Activated T-helper 1 cell treated with anti-CD3 and anti-CD28 coated beads, Interleukin-12 subunit alpha, Interleukin-12 subunit beta, Interleukin-2, Interleukin-4 antibody, amounts not matched to agents 30 ng/mL and 10 ng/mL and 1 ng/mL, durations not matched to agents 14 hours and 24 hours and 36 hours (primary cell): Measurements from ENCODE around the gene APBA2. TPM values are rescaled to one million over a fixed set of nuclear protein-coding genes. Genes with fewer than 3 reads are reported as not detected.

Experiments used
- DNase-seq: peaks from one replicate; pipeline ENCODE4 v3.0.0; 2021; ENCODE audit warnings: low spot score
- H3K27ac Mint-ChIP-seq: one replicate; pipeline ENCODE4 v1.8.0; 2021; ENCODE audit warnings: mild to moderate bottlenecking, mixed read lengths
- H3K27me3 Mint-ChIP-seq: one replicate; pipeline ENCODE4 v1.8.0; 2022; ENCODE audit warnings: mild to moderate bottlenecking, moderate library complexity, mixed read lengths; ENCODE audit not compliant: insufficient read depth
- H3K36me3 Mint-ChIP-seq: one replicate; pipeline ENCODE4 v1.8.0; 2021; ENCODE audit warnings: low read depth, mixed read lengths
- H3K4me1 Mint-ChIP-seq: one replicate; pipeline ENCODE4 v1.8.0; 2021; ENCODE audit warnings: low read depth, mixed read lengths
- H3K4me3 Mint-ChIP-seq: one replicate; pipeline ENCODE4 v1.8.0; 2021; ENCODE audit warnings: mild to moderate bottlenecking, moderate library complexity, mixed read lengths
- H3K9me3 Mint-ChIP-seq: one replicate; pipeline ENCODE4 v1.8.0; 2021; ENCODE audit warnings: mixed read lengths
- intact Hi-C: fragments of 100-400 bp; cut with micrococcal nuclease; formaldehyde crosslinking; loops from one replicate; pipeline ENCODE4 v1.15.1; 2024
- total RNA-seq: library from RNA; stranded (reverse); gene quantifications from 2 replicates; pipeline ENCODE4 v1.2.3, GENCODE V29; 2022

The APBA2 gene
- total RNA-seq, 1 donor from 2014 or later = 0.80 TPM

DNA sequence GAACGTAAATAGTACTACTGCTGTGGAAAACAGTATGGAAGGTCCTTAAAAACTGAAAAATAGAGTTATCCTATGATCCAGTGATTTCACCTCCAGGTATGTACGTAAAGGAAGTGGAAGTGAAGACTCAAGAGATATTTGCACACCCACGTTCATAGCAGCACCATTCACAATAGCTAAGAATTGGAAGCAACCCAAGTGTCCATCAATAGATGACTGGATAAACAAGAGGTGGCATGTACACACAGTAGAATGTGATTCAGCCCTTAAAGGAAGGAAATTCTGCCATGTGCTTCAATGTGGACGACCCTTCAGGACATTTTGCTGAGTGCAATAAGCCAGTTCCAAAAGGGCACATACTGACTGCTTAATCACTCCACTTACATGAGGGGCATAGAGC lies 188.3 kb downstream of the APBA2 start:
- Mint-ChIP-seq H3K4me1 (no peaks in the 10 kb centered on the region), H3K27me3 (no peaks in the 10 kb centered on the region), H3K4me3 (no peak overlapping the region), H3K9me3 (no peaks in the 10 kb centered on the region), H3K27ac (no peak overlapping the region), H3K36me3 (no peaks in the 10 kb centered on the region)
- DNase-seq = no peak
- intact Hi-C loops = no loop called here

DNA sequence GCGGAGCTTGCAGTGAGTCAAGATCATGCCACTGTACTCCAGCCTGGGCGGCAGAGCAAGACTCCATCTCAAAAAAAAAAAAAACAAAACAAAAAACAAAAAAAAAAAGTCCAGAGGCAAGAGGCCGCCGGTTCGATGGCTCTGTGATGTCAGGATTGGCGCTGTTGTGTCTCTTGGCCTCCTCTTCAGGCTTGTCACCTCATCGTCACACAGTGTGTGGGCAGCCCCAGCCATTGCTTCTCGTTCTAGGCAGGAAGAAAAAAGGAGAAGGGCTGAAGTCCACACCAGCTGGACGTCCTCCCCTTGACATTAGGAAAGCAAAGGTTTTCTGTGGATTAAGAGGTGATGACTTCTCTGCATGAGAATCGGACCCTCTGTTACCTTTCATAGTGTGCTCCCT lies 192.8 kb downstream of the APBA2 start:
- no peaks in the 10 kb centered on the region for H3K27me3 Mint-ChIP-seq
- H3K9me3 Mint-ChIP-seq = no peaks in the 10 kb centered on the region
- H3K27ac Mint-ChIP-seq = no peak overlapping the region
- DNase-seq = no peak
- H3K4me1 Mint-ChIP-seq = no peaks in the 10 kb centered on the region
- no peak overlapping the region for H3K4me3 Mint-ChIP-seq
- intact Hi-C loops = no loop called here
- H3K36me3 Mint-ChIP-seq = no peaks in the 10 kb centered on the region

GRCh38 chr15:29079479-29079878 lies 193.7 kb downstream of the APBA2 start:
- H3K27ac Mint-ChIP-seq = no peak overlapping the region
- no peaks in the 10 kb centered on the region for H3K36me3 Mint-ChIP-seq
- no peaks in the 10 kb centered on the region for H3K27me3 Mint-ChIP-seq
- DNase-seq = no peak
- no peaks in the 10 kb centered on the region for H3K4me1 Mint-ChIP-seq
- no peak overlapping the region for H3K4me3 Mint-ChIP-seq
- peaks cover under 1% of the 10 kb centered on the region for H3K9me3 Mint-ChIP-seq
- intact Hi-C loops = no loop called here

GRCh38 chr15:29081781-29082180 lies 196.0 kb downstream of the APBA2 start:
- intact Hi-C loops = no loop called here
- no peak overlapping the region for H3K27ac Mint-ChIP-seq
- H3K27me3 Mint-ChIP-seq = no peaks in the 10 kb centered on the region

GRCh38 chr15:29083161-29083560 lies 197.4 kb downstream of the APBA2 start:
- Mint-ChIP-seq H3K27ac (no peak overlapping the region), H3K4me1 (no peaks in the 10 kb centered on the region), H3K36me3 (no peaks in the 10 kb centered on the region), H3K9me3 (peaks cover 4% of the 10 kb centered on the region), H3K27me3 (no peaks in the 10 kb centered on the region), H3K4me3 (no peak overlapping the region)
- intact Hi-C loops = no loop called here
- no peak for DNase-seq

More at GRCh38 chr15:29081781-29082180, 196.0 kb downstream of the APBA2 start:
- DNase-seq = no peak
- H3K4me1 Mint-ChIP-seq = no peaks in the 10 kb centered on the region
- H3K4me3 Mint-ChIP-seq = no peak overlapping the region
- no peaks in the 10 kb centered on the region for H3K36me3 Mint-ChIP-seq
- peaks cover 4% of the 10 kb centered on the region for H3K9me3 Mint-ChIP-seq

DNA sequence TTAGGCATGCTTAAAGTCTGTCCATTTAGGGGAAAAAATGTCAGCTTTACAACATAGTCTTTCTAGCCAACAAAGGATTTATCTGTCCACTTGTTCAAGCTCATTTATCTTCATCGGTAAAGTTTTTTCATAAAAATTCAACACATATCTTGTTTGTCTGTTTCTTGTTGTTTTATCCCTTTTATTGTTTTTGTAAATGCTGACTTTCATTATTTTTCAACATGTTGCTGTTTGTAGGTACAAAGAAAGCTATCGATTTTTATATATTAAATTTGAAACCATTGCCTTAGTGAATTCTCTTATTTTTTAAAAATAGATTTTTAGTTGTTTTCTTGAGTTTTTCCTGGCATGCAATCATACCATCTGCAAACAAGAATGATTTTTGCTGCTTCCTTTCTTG lies 198.1 kb downstream of the APBA2 start:
- intact Hi-C loops = no loop called here
- no peaks in the 10 kb centered on the region for H3K4me1 Mint-ChIP-seq
- H3K27ac Mint-ChIP-seq = no peak overlapping the region
- H3K4me3 Mint-ChIP-seq = no peak overlapping the region
- DNase-seq = no peak
- peaks cover 4% of the 10 kb centered on the region for H3K9me3 Mint-ChIP-seq
- H3K27me3 Mint-ChIP-seq = no peaks in the 10 kb centered on the region
- no peaks in the 10 kb centered on the region for H3K36me3 Mint-ChIP-seq

DNA sequence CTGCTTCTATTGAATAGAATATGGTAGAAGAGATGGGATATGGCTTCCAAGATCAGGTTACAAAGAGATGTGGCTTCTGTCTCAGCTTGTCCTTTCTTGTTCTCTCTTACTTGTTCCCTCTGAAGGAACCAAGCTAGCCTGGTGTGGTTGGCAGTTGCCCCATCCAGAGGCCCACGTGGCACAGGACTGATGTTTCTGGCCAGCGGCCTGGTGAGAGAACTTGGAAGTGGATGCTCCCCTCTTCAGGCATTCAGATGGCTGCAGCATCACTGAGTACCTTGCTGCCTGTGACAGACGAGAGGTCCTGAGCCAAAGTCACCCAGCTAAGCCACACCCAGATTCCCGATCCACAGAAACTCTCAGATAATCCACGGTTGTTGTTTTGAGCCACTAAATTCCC lies 200.2 kb downstream of the APBA2 start:
- no peak for DNase-seq
- H3K27ac Mint-ChIP-seq = no peak overlapping the region
- H3K27me3 Mint-ChIP-seq = peaks cover 1% of the 10 kb centered on the region
- H3K9me3 Mint-ChIP-seq = peaks cover 4% of the 10 kb centered on the region
- H3K36me3 Mint-ChIP-seq = no peaks in the 10 kb centered on the region
- no peak overlapping the region for H3K4me3 Mint-ChIP-seq
- no peaks in the 10 kb centered on the region for H3K4me1 Mint-ChIP-seq
- intact Hi-C loops = no loop called here

GRCh38 chr15:29086891-29087290 lies 201.1 kb downstream of the APBA2 start:
- no peaks in the 10 kb centered on the region for H3K4me1 Mint-ChIP-seq
- H3K4me3 Mint-ChIP-seq = no peak overlapping the region
- intact Hi-C loops = no loop called here
- no peak for DNase-seq
- H3K27me3 Mint-ChIP-seq = peaks cover 1% of the 10 kb centered on the region
- no peak overlapping the region for H3K27ac Mint-ChIP-seq
- H3K36me3 Mint-ChIP-seq = no peaks in the 10 kb centered on the region
- peaks cover 4% of the 10 kb centered on the region for H3K9me3 Mint-ChIP-seq

GRCh38 chr15:29087521-29088285 lies 201.9 kb downstream of the APBA2 start:
- no peaks in the 10 kb centered on the region for H3K36me3 Mint-ChIP-seq
- intact Hi-C loops = no loop called here
- H3K4me1 Mint-ChIP-seq = no peaks in the 10 kb centered on the region
- peaks cover 1% of the 10 kb centered on the region for H3K27me3 Mint-ChIP-seq
- no peak overlapping the region for H3K27ac Mint-ChIP-seq
- no peak overlapping the region for H3K4me3 Mint-ChIP-seq
- peaks cover 4% of the 10 kb centered on the region for H3K9me3 Mint-ChIP-seq
- DNase-seq = no peak

DNA sequence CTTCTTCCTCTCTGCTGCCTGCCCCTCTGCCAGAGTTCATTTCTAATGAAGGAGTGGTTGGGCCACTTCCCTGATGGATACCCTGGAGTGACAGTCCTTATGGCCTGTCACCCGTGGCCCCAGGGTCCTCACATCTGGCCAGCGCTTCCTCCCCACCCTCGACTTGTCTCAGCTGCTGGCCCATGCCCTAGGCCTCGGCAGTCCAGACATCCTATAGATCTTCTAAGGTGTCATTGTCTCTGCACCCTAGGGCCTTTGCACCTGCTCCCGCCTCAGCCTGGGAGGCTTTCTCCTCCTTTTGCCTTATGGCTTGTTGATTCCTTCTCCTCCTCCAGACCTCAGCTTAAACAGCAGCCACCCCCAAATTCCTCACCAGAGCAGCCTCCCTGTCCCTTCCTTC lies 202.9 kb downstream of the APBA2 start:
- intact Hi-C loops = no loop called here
- peaks cover 1% of the 10 kb centered on the region for H3K27me3 Mint-ChIP-seq
- no peak for DNase-seq
- H3K9me3 Mint-ChIP-seq = peaks cover 4% of the 10 kb centered on the region
- no peak overlapping the region for H3K27ac Mint-ChIP-seq
- no peaks in the 10 kb centered on the region for H3K4me1 Mint-ChIP-seq
- H3K36me3 Mint-ChIP-seq = no peaks in the 10 kb centered on the region
- H3K4me3 Mint-ChIP-seq = no peak overlapping the region

GRCh38 chr15:29089731-29090616 lies 204.2 kb downstream of the APBA2 start:
- no peak for DNase-seq
- intact Hi-C loops = loop anchor here (5.0 kb wide), 1 partner anchor 98 kb away; no protein-coding TSS in a partner anchor
- H3K9me3 Mint-ChIP-seq = no peaks in the 10 kb centered on the region

GRCh38 chr15:29090617-29091466 lies 205.1 kb downstream of the APBA2 start:
- DNase-seq = no peak
- Mint-ChIP-seq H3K36me3 (no peaks in the 10 kb centered on the region), H3K27me3 (peaks cover 1% of the 10 kb centered on the region), H3K4me1 (no peaks in the 10 kb centered on the region), H3K4me3 (no peak overlapping the region), H3K9me3 (no peaks in the 10 kb centered on the region), H3K27ac (no peak overlapping the region)
- intact Hi-C loops = loop anchor here (5.0 kb wide), 1 partner anchor 99 kb away; no protein-coding TSS in a partner anchor

More at GRCh38 chr15:29089731-29090616, 204.2 kb downstream of the APBA2 start:
- no peaks in the 10 kb centered on the region for H3K4me1 Mint-ChIP-seq
- H3K27ac Mint-ChIP-seq = peak overlapping the region; percentile 22
- H3K4me3 Mint-ChIP-seq = peak overlapping the region; percentile 25
- no peaks in the 10 kb centered on the region for H3K36me3 Mint-ChIP-seq
- peaks cover 1% of the 10 kb centered on the region for H3K27me3 Mint-ChIP-seq
